SK-N-SH (cell line): ENCODE data around the gene CASP8AP2. TPM values are rescaled to one million over a fixed set of nuclear protein-coding genes. Genes with fewer than 3 reads are reported as not detected.

ENCODE experiments used
- CTCF ChIA-PET: fragments of 300-600, 350-600 bp; formaldehyde crosslinking; extraction: SDS; loops from one replicate; lab custom pipeline; 2021; lab: Yijun Ruan, JAX
- POLR2A ChIA-PET: fragments of 350-600 bp; sonication (Branson Sonifier 250); formaldehyde crosslinking; extraction: SDS; loops from one replicate; lab custom pipeline; 2020; ENCODE audit warnings: antibody characterized with exemption, inconsistent platforms; lab: Yijun Ruan, JAX
- DNase-seq: peaks from one replicate; pipeline ENCODE4 v3.0.0; 2012
- H2AFZ ChIP-seq: fragments of 200-600 bp; sonication (generic); 2 replicates; pipeline ENCODE4 v1.8.1; 2016; ENCODE audit warnings: antibody characterized with exemption, mild to moderate bottlenecking, low read depth
- H3F3A ChIP-seq: fragments of 200-600 bp; sonication (generic); replicated peaks from 2 replicates; pipeline ENCODE3; 2016; ENCODE audit warnings: antibody characterized with exemption, mild to moderate bottlenecking; ENCODE audit not compliant: insufficient read depth
- H3K27ac ChIP-seq, 2 experiments: fragments of 200-500 bp in 1 of 2; fragments of 200-600 bp in 1 of 2; sonication (Bioruptor generic) in 1 of 2; sonication (generic), shearing (Covaris generic) in 1 of 2; 2 replicates each; pipeline versions ENCODE4 v1.5.1 to v1.6.1; 2014 to 2016; ENCODE audit warnings: low read depth in 2 of 2, inconsistent platforms in 1 of 2, low read length in 1 of 2, mild to moderate bottlenecking in 1 of 2, mixed read lengths in 1 of 2
- H3K27me3 ChIP-seq: fragments of 200-600 bp; sonication (generic), shearing (Covaris generic); 2 replicates; pipeline ENCODE4 v1.6.1; 2016; ENCODE audit warnings: mixed run types; ENCODE audit not compliant: insufficient read depth
- H3K36me3 ChIP-seq, 2 experiments: fragments of 200-500 bp in 1 of 2; fragments of 200-600 bp in 1 of 2; sonication (Bioruptor generic) in 1 of 2; sonication (generic) in 1 of 2; replicated peaks in 1 of 2; 2 replicates each; pipeline versions ENCODE3 to v1.5.1; 2014 to 2016; ENCODE audit warnings: low read length in 1 of 2, mild to moderate bottlenecking in 1 of 2; ENCODE audit not compliant: insufficient read depth in 2 of 2, control insufficient read depth in 1 of 2
- H3K4me1 ChIP-seq, 2 experiments: fragments of 200-500 bp in 1 of 2; fragments of 200-600 bp in 1 of 2; sonication (Bioruptor generic) in 1 of 2; sonication (generic), shearing (Covaris generic) in 1 of 2; 2 replicates each; pipeline versions ENCODE4 v1.5.1 to v1.6.1; 2014 to 2016; ENCODE audit warnings: low read depth in 1 of 2, low read length in 1 of 2, mixed run types in 1 of 2; ENCODE audit not compliant: insufficient read depth in 2 of 2, control insufficient read depth in 1 of 2
- H3K4me2 ChIP-seq: fragments of 200-600 bp; sonication (generic), shearing (Covaris generic); 2 replicates; pipeline ENCODE4 v1.6.1; 2017; ENCODE audit warnings: mixed run types
- H3K4me3 ChIP-seq, 2 experiments: fragments of 200-500 bp in 1 of 2; fragments of 200-600 bp in 1 of 2; sonication (Bioruptor generic) in 1 of 2; sonication (generic), shearing (Covaris generic) in 1 of 2; 2 replicates each; pipeline versions ENCODE4 v1.5.1 to v1.8.1; 2014 to 2016; ENCODE audit warnings: low read depth in 2 of 2, inconsistent platforms in 1 of 2, low read length in 1 of 2, mild to moderate bottlenecking in 1 of 2, mixed read lengths in 1 of 2, moderate library complexity in 1 of 2
- H3K79me2 ChIP-seq: fragments of 200-600 bp; sonication (generic); 2 replicates; pipeline ENCODE4 v1.8.1; 2017; ENCODE audit warnings: mild to moderate bottlenecking; ENCODE audit not compliant: insufficient read depth
- H3K9ac ChIP-seq: fragments of 200-600 bp; sonication (generic); 2 replicates; pipeline ENCODE4 v1.6.1; 2017; ENCODE audit warnings: mixed run types
- H3K9me2 ChIP-seq: fragments of 200-600 bp; sonication (generic); 2 replicates; pipeline ENCODE4 v1.6.1; 2017; ENCODE audit warnings: mixed run types
- H3K9me3 ChIP-seq: fragments of 200-600 bp; sonication (generic); 2 replicates; pipeline ENCODE4 v1.6.1; 2017; ENCODE audit warnings: mixed run types, mild to moderate bottlenecking, moderate library complexity
- H4K20me1 ChIP-seq: fragments of 200-600 bp; sonication (generic); 2 replicates; pipeline ENCODE4 v1.6.1; 2017; ENCODE audit warnings: mild to moderate bottlenecking, mixed run types; ENCODE audit not compliant: insufficient read depth
- CHD2 ChIP-seq: fragments of 150-350 bp; IDR thresholded peaks from 2 replicates; pipeline ENCODE4 v1.6.1; 2018; ENCODE audit warnings: low read length; ENCODE audit not compliant: partially characterized antibody
- EP300 ChIP-seq, 2 experiments: IDR thresholded peaks; 2 replicates each; pipeline versions ENCODE4 v1.4.0 to v1.6.1; 2012; ENCODE audit warnings: borderline replicate concordance in 1 of 2, low read depth in 1 of 2, low read length in 1 of 2
- GABPA ChIP-seq: IDR thresholded peaks from 2 replicates; pipeline ENCODE4 v1.4.0; 2012; ENCODE audit warnings: low read depth, mild to moderate bottlenecking
- MXI1 ChIP-seq: IDR thresholded peaks from 2 replicates; pipeline ENCODE4 v1.6.1; 2012; ENCODE audit warnings: mild to moderate bottlenecking, low read depth, low read length, improper control_type of control experiment
- POLR2AphosphoS5 ChIP-seq: IDR thresholded peaks from 2 replicates; pipeline ENCODE4 v1.6.1; 2012; ENCODE audit warnings: low read depth, low read length
- RAD21 ChIP-seq: IDR thresholded peaks from 2 replicates; pipeline ENCODE4 v1.6.1; 2012; ENCODE audit warnings: mild to moderate bottlenecking, low read length
- RCOR1 ChIP-seq: fragments of 150-350 bp; IDR thresholded peaks from 2 replicates; pipeline ENCODE4 v1.6.1; 2017; ENCODE audit warnings: antibody characterized with exemption, low read length
- RFX5 ChIP-seq: IDR thresholded peaks from 2 replicates; pipeline ENCODE4 v1.6.1; 2012; ENCODE audit warnings: mild to moderate bottlenecking, improper control_type of control experiment, low read length
- SIN3A ChIP-seq: IDR thresholded peaks from 2 replicates; pipeline ENCODE4 v1.6.1; 2012; ENCODE audit warnings: low read depth, mild to moderate bottlenecking, low read length, moderate library complexity, borderline replicate concordance
- TAF1 ChIP-seq: IDR thresholded peaks from 2 replicates; pipeline ENCODE4 v1.6.1; 2012; ENCODE audit warnings: low read depth, mild to moderate bottlenecking, low read length, moderate library complexity, borderline replicate concordance
- WGBS: methylation state at CpG from one replicate; pipeline ENCODE4 v1.1.6; 2017; ENCODE audit warnings: low lambda C conversion rate; 5-methylcytosine and 5-hydroxymethylcytosine counted together
- polyA plus RNA-seq, 3 experiments: library from polyadenylated mRNA; depleted of rRNA; stranded (reverse); fragments of >200 nt; gene quantifications; 2 replicates each; pipeline ENCODE4 v1.2.3, GENCODE V29; 2012
- TF ChIP-seq, protein P1 (sequence below): fragments of 150-350 bp; IDR thresholded peaks from 2 replicates; pipeline ENCODE4 v1.6.1; 2017; ENCODE audit warnings: antibody characterized with exemption, low read length, low read depth, borderline replicate concordance
- TF ChIP-seq, protein P2 (sequence below): IDR thresholded peaks from 2 replicates; pipeline ENCODE4 v1.4.0; 2012; ENCODE audit warnings: low read depth
- TF ChIP-seq, protein P3 (sequence below): fragments of 150-350 bp; IDR thresholded peaks from 2 replicates; pipeline ENCODE4 v1.6.1; 2016; ENCODE audit warnings: mild to moderate bottlenecking, low read depth, low read length
- TF ChIP-seq, protein P4 (sequence below): IDR thresholded peaks from 2 replicates; pipeline ENCODE4; 2012

CASP8AP2 gene
- 2.8 and 3.2 TPM in 2 replicates for polyA plus RNA-seq (2012; rRNA removed)
- polyA plus RNA-seq (2012; cell fraction: cytosol; rRNA removed), result 3.6 and 4.0 TPM in 2 replicates
- polyA plus RNA-seq (2012; cell fraction: nucleus; rRNA removed), result 3.3 and 6.8 TPM in 2 replicates

DNA sequence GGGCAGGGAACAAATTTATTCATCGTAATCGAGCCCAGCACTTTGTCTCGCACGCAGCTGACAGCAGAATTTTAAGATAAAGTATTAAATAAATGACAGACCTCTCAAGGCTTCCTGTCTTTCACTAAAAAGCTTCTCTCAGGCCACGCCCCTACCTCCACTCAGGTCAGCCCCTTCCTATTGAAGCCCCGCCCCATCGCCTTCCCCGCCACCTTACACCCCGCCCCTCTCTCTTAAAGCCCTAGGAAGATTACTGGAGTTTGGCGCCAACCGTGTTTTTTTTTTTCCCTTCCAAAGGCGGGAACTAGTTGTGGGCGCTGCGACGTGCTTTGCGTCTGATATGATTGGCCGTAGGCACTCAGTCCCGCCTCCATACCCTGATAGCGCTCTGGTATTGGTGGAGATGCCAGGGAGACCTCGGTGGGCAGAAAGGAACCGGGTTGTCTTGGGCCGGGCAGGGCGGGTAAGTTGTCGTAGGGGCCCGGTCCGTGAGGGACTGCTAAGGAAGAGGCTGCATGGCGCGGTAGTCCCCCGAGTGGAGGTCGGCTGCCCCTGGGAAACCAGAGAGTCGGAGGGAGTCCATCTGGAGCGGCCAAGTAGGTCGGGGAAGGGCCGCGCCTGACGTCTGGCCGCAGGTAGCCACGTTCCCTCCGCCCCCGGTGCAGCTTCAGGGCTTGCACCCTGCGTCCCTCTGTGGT lies at the start of gene CASP8AP2:
CASP8AP2 (plus strand) TSS at position 409 of the 698 bp plus-strand sequence.
- under 1% methylated on average over 31 of the region's 41 CpGs for WGBS
- Histone ChIP-seq H3K4me2 (peak within 1 kb of the TSS; percentile 85), H3K4me3 (peak within 1 kb of the TSS; percentile 68 to 95), H3K79me2 (peaks cover 46% of the 10 kb centered on the region), H3K9me3 (no peaks in the 10 kb centered on the region), H3K27me3 (no peaks in the 10 kb centered on the region), H3F3A (peaks cover 5% of the 10 kb centered on the region), H4K20me1 (no peaks in the 10 kb centered on the region), H3K4me1 (peaks cover 0 to 3% of the 10 kb centered on the region in 2 experiments; a peak in 1 of 4 replicates), H2AFZ (peak within 1 kb of the TSS; percentile 98), H3K9ac (peak within 1 kb of the TSS; percentile 75), H3K9me2 (no peaks in the 10 kb centered on the region), H3K36me3 (peaks cover 0 to 14% of the 10 kb centered on the region in 2 experiments), H3K27ac (peak within 1 kb of the TSS; percentile 64 to 67)
- ChIA-PET CTCF (interaction anchor here (1.8 kb wide), 1 partner anchor 10 kb away, joined by 16 read pairs; the partner anchor contains the start of gene MDN1), POLR2A (interaction anchor here (0.6 to 2.2 kb wide), 3 partner anchors 10 to 16 kb away, joined by 4 to 22 read pairs (median 6); partner anchors contain the start of gene MDN1)
- peak; percentile 94 for DNase-seq
- peak; percentile 72 for TF ChIP-seq CHD2
- TF ChIP-seq, protein P1, sequence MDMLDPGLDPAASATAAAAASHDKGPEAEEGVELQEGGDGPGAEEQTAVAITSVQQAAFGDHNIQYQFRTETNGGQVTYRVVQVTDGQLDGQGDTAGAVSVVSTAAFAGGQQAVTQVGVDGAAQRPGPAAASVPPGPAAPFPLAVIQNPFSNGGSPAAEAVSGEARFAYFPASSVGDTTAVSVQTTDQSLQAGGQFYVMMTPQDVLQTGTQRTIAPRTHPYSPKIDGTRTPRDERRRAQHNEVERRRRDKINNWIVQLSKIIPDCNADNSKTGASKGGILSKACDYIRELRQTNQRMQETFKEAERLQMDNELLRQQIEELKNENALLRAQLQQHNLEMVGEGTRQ, result no peak
- TF ChIP-seq RCOR1, result no peak
- peak; percentile 64 for TF ChIP-seq GABPA
- TF ChIP-seq, protein P2, sequence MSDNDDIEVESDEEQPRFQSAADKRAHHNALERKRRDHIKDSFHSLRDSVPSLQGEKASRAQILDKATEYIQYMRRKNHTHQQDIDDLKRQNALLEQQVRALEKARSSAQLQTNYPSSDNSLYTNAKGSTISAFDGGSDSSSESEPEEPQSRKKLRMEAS, result peak; percentile 44; the same call in 1 of the 2 replicates
- peak; percentile 45 for TF ChIP-seq POLR2AphosphoS5
- no peak for TF ChIP-seq RAD21
- TF ChIP-seq, protein P3, sequence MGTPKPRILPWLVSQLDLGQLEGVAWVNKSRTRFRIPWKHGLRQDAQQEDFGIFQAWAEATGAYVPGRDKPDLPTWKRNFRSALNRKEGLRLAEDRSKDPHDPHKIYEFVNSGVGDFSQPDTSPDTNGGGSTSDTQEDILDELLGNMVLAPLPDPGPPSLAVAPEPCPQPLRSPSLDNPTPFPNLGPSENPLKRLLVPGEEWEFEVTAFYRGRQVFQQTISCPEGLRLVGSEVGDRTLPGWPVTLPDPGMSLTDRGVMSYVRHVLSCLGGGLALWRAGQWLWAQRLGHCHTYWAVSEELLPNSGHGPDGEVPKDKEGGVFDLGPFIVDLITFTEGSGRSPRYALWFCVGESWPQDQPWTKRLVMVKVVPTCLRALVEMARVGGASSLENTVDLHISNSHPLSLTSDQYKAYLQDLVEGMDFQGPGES, result no peak; the same call in 1 of the 2 replicates
- TF ChIP-seq SIN3A, result peak; percentile 74; the same call in 1 of the 2 replicates
- 0 out of 2 replicates have a peak, but pooled peaks have one; percentile 25 for TF ChIP-seq TAF1
- TF ChIP-seq, protein P4, sequence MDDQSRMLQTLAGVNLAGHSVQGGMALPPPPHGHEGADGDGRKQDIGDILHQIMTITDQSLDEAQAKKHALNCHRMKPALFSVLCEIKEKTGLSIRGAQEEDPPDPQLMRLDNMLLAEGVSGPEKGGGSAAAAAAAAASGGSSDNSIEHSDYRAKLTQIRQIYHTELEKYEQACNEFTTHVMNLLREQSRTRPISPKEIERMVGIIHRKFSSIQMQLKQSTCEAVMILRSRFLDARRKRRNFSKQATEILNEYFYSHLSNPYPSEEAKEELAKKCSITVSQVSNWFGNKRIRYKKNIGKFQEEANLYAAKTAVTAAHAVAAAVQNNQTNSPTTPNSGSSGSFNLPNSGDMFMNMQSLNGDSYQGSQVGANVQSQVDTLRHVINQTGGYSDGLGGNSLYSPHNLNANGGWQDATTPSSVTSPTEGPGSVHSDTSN, result peak; percentile 27; the same call in 1 of the 2 replicates
- peak; percentile 67 for TF ChIP-seq RFX5
- peak; percentile 40 for TF ChIP-seq MXI1
- TF ChIP-seq EP300 (IDR thresholded peaks at IDR 0.05; ENCODE audit: borderline replicate concordance in 1 of 2, low read depth in 1 of 2, low read length in 1 of 2), result 0 out of 4 replicates have a peak, but pooled peaks of 1 of the 2 experiments have one; percentile 10
